ENCODE data around the gene SLC22A1.

DNA sequence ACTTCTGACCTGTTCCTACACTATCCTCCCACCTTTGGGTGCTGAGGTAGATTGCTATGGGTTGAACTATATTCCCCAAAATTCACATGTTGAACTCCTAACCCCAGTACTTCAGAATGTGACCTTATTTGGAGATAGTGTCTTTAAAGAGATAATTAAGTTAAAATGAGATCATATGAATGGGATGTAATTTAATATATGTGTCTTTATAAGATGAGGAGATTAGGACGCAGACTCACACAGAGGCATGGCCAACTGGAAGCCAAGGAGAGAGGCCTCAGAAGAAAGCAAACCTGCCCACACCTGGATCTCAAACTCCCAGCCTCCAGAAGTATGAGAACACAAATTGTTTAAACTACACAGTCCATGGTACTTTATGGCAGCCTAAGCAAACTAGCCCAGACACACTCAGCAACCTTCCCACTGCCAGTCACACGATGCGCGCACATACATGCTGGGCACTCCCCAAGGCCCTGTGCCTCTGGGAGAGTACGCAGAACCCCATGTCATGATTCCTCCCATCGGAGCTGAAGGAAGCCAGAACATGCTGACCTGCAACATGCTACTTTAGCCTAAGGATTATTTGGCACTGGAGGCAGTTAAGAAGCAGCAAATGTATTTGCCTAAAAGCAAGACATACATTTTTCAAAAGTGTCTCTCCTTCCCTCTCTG, 8.9 kb upstream of the SLC22A1 start:
- TF ChIP-seq RAD21 (IDR thresholded peaks at IDR 0.05; ENCODE audit: low read length) (no peak), POLR2A (IDR thresholded peaks at IDR 0.05; ENCODE audit: low read depth, low read length) (no peak), MXI1 (IDR thresholded peaks at IDR 0.05; ENCODE audit: borderline replicate concordance, low read depth, low read length) (no peak), USF2 (IDR thresholded peaks at IDR 0.05; ENCODE audit: low read depth, low read length) (no peak), CEBPB (IDR thresholded peaks at IDR 0.05; ENCODE audit: low read depth, low read length) (no peak), MAFK (IDR thresholded peaks at IDR 0.05; ENCODE audit: low read depth, low read length) (no peak), SMC3 (IDR thresholded peaks at IDR 0.05; ENCODE audit: low read depth, low read length) (no peak), NFE2L2 (IDR thresholded peaks at IDR 0.05; ENCODE audit: low read depth, low read length) (no peak), MAZ (IDR thresholded peaks at IDR 0.05; ENCODE audit: borderline replicate concordance, low read depth, low read length) (no peak), RFX5 (IDR thresholded peaks at IDR 0.05; ENCODE audit: low read depth, low read length) (no peak)
- TF ChIP-seq, protein P1, sequence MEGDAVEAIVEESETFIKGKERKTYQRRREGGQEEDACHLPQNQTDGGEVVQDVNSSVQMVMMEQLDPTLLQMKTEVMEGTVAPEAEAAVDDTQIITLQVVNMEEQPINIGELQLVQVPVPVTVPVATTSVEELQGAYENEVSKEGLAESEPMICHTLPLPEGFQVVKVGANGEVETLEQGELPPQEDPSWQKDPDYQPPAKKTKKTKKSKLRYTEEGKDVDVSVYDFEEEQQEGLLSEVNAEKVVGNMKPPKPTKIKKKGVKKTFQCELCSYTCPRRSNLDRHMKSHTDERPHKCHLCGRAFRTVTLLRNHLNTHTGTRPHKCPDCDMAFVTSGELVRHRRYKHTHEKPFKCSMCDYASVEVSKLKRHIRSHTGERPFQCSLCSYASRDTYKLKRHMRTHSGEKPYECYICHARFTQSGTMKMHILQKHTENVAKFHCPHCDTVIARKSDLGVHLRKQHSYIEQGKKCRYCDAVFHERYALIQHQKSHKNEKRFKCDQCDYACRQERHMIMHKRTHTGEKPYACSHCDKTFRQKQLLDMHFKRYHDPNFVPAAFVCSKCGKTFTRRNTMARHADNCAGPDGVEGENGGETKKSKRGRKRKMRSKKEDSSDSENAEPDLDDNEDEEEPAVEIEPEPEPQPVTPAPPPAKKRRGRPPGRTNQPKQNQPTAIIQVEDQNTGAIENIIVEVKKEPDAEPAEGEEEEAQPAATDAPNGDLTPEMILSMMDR (conservative IDR thresholded peaks at IDR 0.05; ENCODE audit: low read depth, low read length): no peak
